ENCODE results near the gene GGA2. TPM values are rescaled to one million over a fixed set of nuclear protein-coding genes. Genes with fewer than 3 reads are reported as not detected.
"Not testable (repeated sequence)": the region's sequence is repeated elsewhere in the genome, so short reads cannot be mapped to it uniquely, and the experiment has no call there.

Gene GGA2
- total and polyA plus RNA-seq, 2 donors: 42.4 to 59.0 TPM

GRCh38 chr16:23452221-23452571 lies 58.1 kb downstream of the GGA2 start:
- peaks cover 6 to 7% of the 10 kb centered on the region in 2 donors for H3K4me1 ChIP-seq (ENCODE audit: control insufficient read depth in 2 of 2, insufficient read depth in 2 of 2, low read length in 2 of 2)

GRCh38 chr16:23448392-23448791 lies 61.9 kb downstream of the GGA2 start:
- WGBS: 96% methylated on average over 4 of the region's 4 CpGs

More at GRCh38 chr16:23452221-23452571, 58.1 kb downstream of the GGA2 start:
- no peak for DNase-seq (ENCODE audit: low read depth in 6 of 9, low spot score in 9 of 9)
- H3K4me3 ChIP-seq (ENCODE audit: low read length in 2 of 2): peak overlapping the region; percentile 92 to 96
- H3K36me3 ChIP-seq (ENCODE audit: control insufficient read depth in 2 of 2, insufficient read depth in 2 of 2, low read length in 1 of 2): no peaks in the 10 kb centered on the region
- H3K27me3 ChIP-seq (ENCODE audit: control insufficient read depth in 2 of 2, insufficient read depth in 1 of 2, low read length in 1 of 2): no peaks in the 10 kb centered on the region
- 9% methylated on average over 10 of the region's 10 CpGs for WGBS
- no peaks in the 10 kb centered on the region for H3K9me3 ChIP-seq (ENCODE audit: control insufficient read depth in 2 of 2, insufficient read depth in 1 of 2, low read length in 1 of 2)
- H3K27ac ChIP-seq (ENCODE audit: low read depth in 1 of 2, low read length in 1 of 2): no peak overlapping the region

GRCh38 chr16:23437542-23437941 lies 72.8 kb downstream of the GGA2 start:
- WGBS: 97% methylated on average over 7 of the region's 7 CpGs
- not testable (repeated sequence) for H3K27me3 ChIP-seq (ENCODE audit: control insufficient read depth in 2 of 2, insufficient read depth in 1 of 2, low read length in 1 of 2); DNase-seq (ENCODE audit: low read depth in 6 of 9, low spot score in 9 of 9); H3K27ac ChIP-seq (ENCODE audit: low read depth in 1 of 2, low read length in 1 of 2); H3K4me1 ChIP-seq (ENCODE audit: control insufficient read depth in 2 of 2, insufficient read depth in 2 of 2, low read length in 2 of 2); H3K4me3 ChIP-seq (ENCODE audit: low read length in 2 of 2); H3K9me3 ChIP-seq (ENCODE audit: control insufficient read depth in 2 of 2, insufficient read depth in 1 of 2, low read length in 1 of 2)
- peaks cover 23 to 24% of the 10 kb centered on the region in 2 donors for H3K36me3 ChIP-seq (ENCODE audit: control insufficient read depth in 2 of 2, insufficient read depth in 2 of 2, low read length in 1 of 2)

More at GRCh38 chr16:23448392-23448791, 61.9 kb downstream of the GGA2 start:
- Histone ChIP-seq H3K9me3 (ENCODE audit: control insufficient read depth in 2 of 2, insufficient read depth in 1 of 2, low read length in 1 of 2) (no peaks in the 10 kb centered on the region), H3K27ac (ENCODE audit: low read depth in 1 of 2, low read length in 1 of 2) (no peak overlapping the region), H3K36me3 (ENCODE audit: control insufficient read depth in 2 of 2, insufficient read depth in 2 of 2, low read length in 1 of 2) (peaks cover 15 to 18% of the 10 kb centered on the region in 2 donors), H3K27me3 (ENCODE audit: control insufficient read depth in 2 of 2, insufficient read depth in 1 of 2, low read length in 1 of 2) (no peaks in the 10 kb centered on the region), H3K4me1 (ENCODE audit: control insufficient read depth in 2 of 2, insufficient read depth in 2 of 2, low read length in 2 of 2) (peaks cover 3 to 6% of the 10 kb centered on the region in 2 donors), H3K4me3 (ENCODE audit: low read length in 2 of 2) (no peak overlapping the region)
- no peak for DNase-seq (ENCODE audit: low read depth in 6 of 9, low spot score in 9 of 9)

GRCh38 chr16:23436951-23437350 lies 73.3 kb downstream of the GGA2 start:
- 99% methylated on average over 4 of the region's 4 CpGs for WGBS
- H3K36me3 ChIP-seq (ENCODE audit: control insufficient read depth in 2 of 2, insufficient read depth in 2 of 2, low read length in 1 of 2): peaks cover 20 to 22% of the 10 kb centered on the region in 2 donors

GRCh38 chr16:23435500-23435899 lies 74.8 kb downstream of the GGA2 start:
- Histone ChIP-seq H3K4me1 (ENCODE audit: control insufficient read depth in 2 of 2, insufficient read depth in 2 of 2, low read length in 2 of 2) (no peaks in the 10 kb centered on the region), H3K36me3 (ENCODE audit: control insufficient read depth in 2 of 2, insufficient read depth in 2 of 2, low read length in 1 of 2) (peaks cover 18 to 24% of the 10 kb centered on the region in 2 donors), H3K4me3 (ENCODE audit: low read length in 2 of 2) (no peak overlapping the region), H3K27me3 (ENCODE audit: control insufficient read depth in 2 of 2, insufficient read depth in 1 of 2, low read length in 1 of 2) (no peaks in the 10 kb centered on the region), H3K9me3 (ENCODE audit: control insufficient read depth in 2 of 2, insufficient read depth in 1 of 2, low read length in 1 of 2) (no peaks in the 10 kb centered on the region), H3K27ac (ENCODE audit: low read depth in 1 of 2, low read length in 1 of 2) (no peak overlapping the region)
- 65% methylated on average over 6 of the region's 6 CpGs for WGBS
- DNase-seq (ENCODE audit: low read depth in 6 of 9, low spot score in 9 of 9): peak; percentile 18 to 77 (median 57)

More at GRCh38 chr16:23436951-23437350, 73.3 kb downstream of the GGA2 start:
- no peak for DNase-seq (ENCODE audit: low read depth in 6 of 9, low spot score in 9 of 9)
- Histone ChIP-seq H3K27me3 (ENCODE audit: control insufficient read depth in 2 of 2, insufficient read depth in 1 of 2, low read length in 1 of 2) (no peaks in the 10 kb centered on the region), H3K4me1 (ENCODE audit: control insufficient read depth in 2 of 2, insufficient read depth in 2 of 2, low read length in 2 of 2) (no peaks in the 10 kb centered on the region), H3K27ac (ENCODE audit: low read depth in 1 of 2, low read length in 1 of 2) (no peak overlapping the region), H3K4me3 (ENCODE audit: low read length in 2 of 2) (no peak overlapping the region), H3K9me3 (ENCODE audit: control insufficient read depth in 2 of 2, insufficient read depth in 1 of 2, low read length in 1 of 2) (no peaks in the 10 kb centered on the region)

- Histone ChIP-seq H3K27ac (ENCODE audit: low read depth in 1 of 2, low read length in 1 of 2) (no peak overlapping the region), H3K36me3 (ENCODE audit: control insufficient read depth in 2 of 2, insufficient read depth in 2 of 2, low read length in 1 of 2) (peaks cover 25 to 28% of the 10 kb centered on the region in 2 donors)
- 69% methylated on average over 6 of the region's 6 CpGs for WGBS
Measured at GRCh38 chr16:23434380-23434779, 75.9 kb downstream of the GGA2 start.

GRCh38 chr16:23433261-23433920 lies 76.9 kb downstream of the GGA2 start:
- no peak for DNase-seq (ENCODE audit: low read depth in 6 of 9, low spot score in 9 of 9)
- Histone ChIP-seq H3K36me3 (ENCODE audit: control insufficient read depth in 2 of 2, insufficient read depth in 2 of 2, low read length in 1 of 2) (peaks cover 28 to 29% of the 10 kb centered on the region in 2 donors), H3K27ac (ENCODE audit: low read depth in 1 of 2, low read length in 1 of 2) (peak overlapping the region in 1 of 2 donors; percentile 11), H3K9me3 (ENCODE audit: control insufficient read depth in 2 of 2, insufficient read depth in 1 of 2, low read length in 1 of 2) (no peaks in the 10 kb centered on the region), H3K27me3 (ENCODE audit: control insufficient read depth in 2 of 2, insufficient read depth in 1 of 2, low read length in 1 of 2) (no peaks in the 10 kb centered on the region), H3K4me1 (ENCODE audit: control insufficient read depth in 2 of 2, insufficient read depth in 2 of 2, low read length in 2 of 2) (no peaks in the 10 kb centered on the region), H3K4me3 (ENCODE audit: low read length in 2 of 2) (no peak overlapping the region)
- 96% methylated on average over 16 of the region's 16 CpGs for WGBS

More at GRCh38 chr16:23434380-23434779, 75.9 kb downstream of the GGA2 start:
- no peaks in the 10 kb centered on the region for H3K27me3 ChIP-seq (ENCODE audit: control insufficient read depth in 2 of 2, insufficient read depth in 1 of 2, low read length in 1 of 2)
- no peak overlapping the region for H3K4me3 ChIP-seq (ENCODE audit: low read length in 2 of 2)
- H3K9me3 ChIP-seq (ENCODE audit: control insufficient read depth in 2 of 2, insufficient read depth in 1 of 2, low read length in 1 of 2): no peaks in the 10 kb centered on the region
- H3K4me1 ChIP-seq (ENCODE audit: control insufficient read depth in 2 of 2, insufficient read depth in 2 of 2, low read length in 2 of 2): no peaks in the 10 kb centered on the region
- DNase-seq (ENCODE audit: low read depth in 6 of 9, low spot score in 9 of 9): peak; percentile 11 to 77 (median 48)

GRCh38 chr16:23432176-23433128 lies 77.8 kb downstream of the GGA2 start:
- 97% methylated on average over 10 of the region's 10 CpGs for WGBS
- DNase-seq (ENCODE audit: low read depth in 6 of 9, low spot score in 9 of 9): no peak
- H3K9me3 ChIP-seq (ENCODE audit: control insufficient read depth in 2 of 2, insufficient read depth in 1 of 2, low read length in 1 of 2): no peaks in the 10 kb centered on the region
- no peak overlapping the region for H3K4me3 ChIP-seq (ENCODE audit: low read length in 2 of 2)
- H3K27ac ChIP-seq (ENCODE audit: low read depth in 1 of 2, low read length in 1 of 2): no peak overlapping the region
- peaks cover 26 to 28% of the 10 kb centered on the region in 2 donors for H3K36me3 ChIP-seq (ENCODE audit: control insufficient read depth in 2 of 2, insufficient read depth in 2 of 2, low read length in 1 of 2)
- no peaks in the 10 kb centered on the region for H3K4me1 ChIP-seq (ENCODE audit: control insufficient read depth in 2 of 2, insufficient read depth in 2 of 2, low read length in 2 of 2)
- no peaks in the 10 kb centered on the region for H3K27me3 ChIP-seq (ENCODE audit: control insufficient read depth in 2 of 2, insufficient read depth in 1 of 2, low read length in 1 of 2)

GRCh38 chr16:23428351-23428750 lies 81.9 kb downstream of the GGA2 start:
- H3K4me1 ChIP-seq (ENCODE audit: control insufficient read depth in 2 of 2, insufficient read depth in 2 of 2, low read length in 2 of 2): no peaks in the 10 kb centered on the region
- H3K36me3 ChIP-seq (ENCODE audit: control insufficient read depth in 2 of 2, insufficient read depth in 2 of 2, low read length in 1 of 2): peaks cover 17 to 26% of the 10 kb centered on the region in 2 donors
- no peaks in the 10 kb centered on the region for H3K9me3 ChIP-seq (ENCODE audit: control insufficient read depth in 2 of 2, insufficient read depth in 1 of 2, low read length in 1 of 2)
- no peak overlapping the region for H3K27ac ChIP-seq (ENCODE audit: low read depth in 1 of 2, low read length in 1 of 2)
- no peak for DNase-seq (ENCODE audit: low read depth in 6 of 9, low spot score in 9 of 9)
- no peak overlapping the region for H3K4me3 ChIP-seq (ENCODE audit: low read length in 2 of 2)
- WGBS: 96% methylated on average over 2 of the region's 2 CpGs
- no peaks in the 10 kb centered on the region for H3K27me3 ChIP-seq (ENCODE audit: control insufficient read depth in 2 of 2, insufficient read depth in 1 of 2, low read length in 1 of 2)
